Measurements from ENCODE around the gene LTA.

LTA gene, protein sequence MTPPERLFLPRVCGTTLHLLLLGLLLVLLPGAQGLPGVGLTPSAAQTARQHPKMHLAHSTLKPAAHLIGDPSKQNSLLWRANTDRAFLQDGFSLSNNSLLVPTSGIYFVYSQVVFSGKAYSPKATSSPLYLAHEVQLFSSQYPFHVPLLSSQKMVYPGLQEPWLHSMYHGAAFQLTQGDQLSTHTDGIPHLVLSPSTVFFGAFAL

DNA sequence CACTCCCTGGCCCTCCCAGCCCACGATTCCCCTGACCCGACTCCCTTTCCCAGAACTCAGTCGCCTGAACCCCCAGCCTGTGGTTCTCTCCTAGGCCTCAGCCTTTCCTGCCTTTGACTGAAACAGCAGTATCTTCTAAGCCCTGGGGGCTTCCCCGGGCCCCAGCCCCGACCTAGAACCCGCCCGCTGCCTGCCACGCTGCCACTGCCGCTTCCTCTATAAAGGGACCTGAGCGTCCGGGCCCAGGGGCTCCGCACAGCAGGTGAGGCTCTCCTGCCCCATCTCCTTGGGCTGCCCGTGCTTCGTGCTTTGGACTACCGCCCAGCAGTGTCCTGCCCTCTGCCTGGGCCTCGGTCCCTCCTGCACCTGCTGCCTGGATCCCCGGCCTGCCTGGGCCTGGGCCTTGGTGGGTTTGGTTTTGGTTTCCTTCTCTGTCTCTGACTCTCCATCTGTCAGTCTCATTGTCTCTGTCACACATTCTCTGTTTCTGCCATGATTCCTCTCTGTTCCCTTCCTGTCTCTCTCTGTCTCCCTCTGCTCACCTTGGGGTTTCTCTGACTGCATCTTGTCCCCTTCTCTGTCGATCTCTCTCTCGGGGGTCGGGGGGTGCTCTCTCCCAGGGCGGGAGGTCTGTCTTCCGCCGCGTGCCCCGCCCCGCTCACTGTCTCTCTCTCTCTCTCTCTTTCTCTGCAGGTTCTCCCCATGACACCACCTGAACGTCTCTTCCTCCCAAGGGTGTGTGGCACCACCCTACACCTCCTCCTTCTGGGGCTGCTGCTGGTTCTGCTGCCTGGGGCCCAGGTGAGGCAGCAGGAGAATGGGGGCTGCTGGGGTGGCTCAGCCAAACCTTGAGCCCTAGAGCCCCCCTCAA is at the start of gene LTA:
Gene LTA (plus strand): TSS at position 249 of the 871 bp plus-strand sequence. CDS start 454 bp downstream, at position 703.
- no peak for FAIRE-seq
- DNase-seq (ENCODE audit: low spot score) = no peak

DNA sequence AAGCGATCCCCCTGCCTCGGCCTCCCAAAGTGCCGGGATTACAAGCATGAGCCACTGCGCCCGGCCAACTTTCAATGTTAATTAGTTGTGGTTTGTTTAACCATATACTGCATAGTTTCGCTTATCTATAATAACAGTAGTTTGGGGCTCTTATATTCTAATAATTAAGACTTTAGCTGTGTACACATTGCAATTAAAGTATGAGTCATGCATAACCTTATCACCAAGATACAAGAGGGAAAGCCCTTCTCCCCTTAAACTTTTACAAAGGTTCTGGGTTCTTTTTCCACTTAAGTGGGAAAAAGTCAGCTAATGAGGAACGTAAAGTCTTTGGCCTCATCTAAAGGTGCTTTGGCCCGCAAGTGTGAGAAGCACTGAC is 46.5 kb upstream of the LTA start:
- DNase-seq (ENCODE audit: low spot score) = no peak
- FAIRE-seq = no peak

DNA sequence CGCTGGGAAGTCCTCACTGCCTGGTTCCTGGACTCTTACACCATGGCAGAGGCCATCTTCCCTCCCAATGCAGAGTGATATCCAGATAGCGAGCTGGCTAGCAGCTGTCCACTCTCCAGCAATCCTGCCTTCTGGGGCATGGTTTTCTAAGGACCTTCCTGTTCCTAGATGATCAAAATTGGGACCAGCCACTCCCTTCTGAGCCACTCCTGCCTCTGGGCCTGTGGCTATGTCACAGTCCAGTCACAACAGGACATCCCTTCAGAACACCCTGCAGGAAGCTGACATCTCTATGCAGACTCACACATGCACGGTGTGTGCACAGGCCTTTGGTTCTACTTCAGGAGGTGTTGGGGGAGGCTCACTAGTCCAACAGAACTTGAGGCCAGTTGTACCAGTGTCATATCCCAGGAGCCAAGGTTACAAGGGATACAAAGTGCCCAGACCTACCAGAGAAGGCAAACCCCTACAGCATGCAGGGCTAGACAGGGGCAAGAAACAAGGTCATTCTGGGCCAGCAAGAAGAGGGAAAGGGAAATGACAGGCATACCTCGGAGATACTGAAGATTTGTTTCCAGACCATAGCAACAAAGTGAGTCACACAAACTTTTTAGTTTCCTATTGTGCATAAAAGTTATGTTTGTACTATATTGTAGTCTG is 46.0 kb upstream of the LTA start:
- FAIRE-seq = no peak

DNA sequence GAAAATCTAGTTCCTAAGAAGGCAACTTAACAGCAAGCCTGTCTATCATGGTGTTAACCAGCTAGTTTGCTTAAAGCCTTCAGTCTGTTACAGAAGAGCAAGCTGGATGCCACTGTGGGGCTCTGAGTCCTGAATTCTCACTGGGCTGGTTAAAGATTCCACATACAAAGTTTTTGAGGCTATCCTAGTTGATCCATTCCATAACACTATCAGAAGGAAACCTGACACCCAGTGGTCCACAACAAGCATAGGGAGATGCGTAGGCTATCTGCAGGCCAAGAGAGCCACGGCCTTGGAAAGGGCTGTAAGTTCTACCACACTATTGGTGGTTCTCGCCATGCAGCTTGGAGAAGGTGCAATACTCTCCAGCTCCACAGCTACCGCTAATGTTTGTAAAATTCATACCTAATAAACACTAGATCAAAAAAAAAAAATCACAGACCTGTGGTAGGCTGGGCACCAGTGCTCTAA is 43.7 kb upstream of the LTA start:
- FAIRE-seq (no peak), DNase-seq (ENCODE audit: low spot score) (no peak)

More for the DNA sequence above, 46.0 kb upstream of the LTA start:
- no peak for DNase-seq (ENCODE audit: low spot score)

- FAIRE-seq = no peak
Observed at GRCh38 chr6:31528821-31529328, 43.2 kb upstream of the LTA start, which contains the start of gene MCCD1. Gene MCCD1 (plus strand): TSS chr6:31528962. CDS start chr6:31529015, 53 bp downstream.

GRCh38 chr6:31529329-31530150 is 42.5 kb upstream of the LTA start:
- FAIRE-seq (no peak), DNase-seq (ENCODE audit: low spot score) (no peak)

More at GRCh38 chr6:31528821-31529328, 43.2 kb upstream of the LTA start, which contains the start of gene MCCD1:
- no peak for DNase-seq (ENCODE audit: low spot score)

DNA sequence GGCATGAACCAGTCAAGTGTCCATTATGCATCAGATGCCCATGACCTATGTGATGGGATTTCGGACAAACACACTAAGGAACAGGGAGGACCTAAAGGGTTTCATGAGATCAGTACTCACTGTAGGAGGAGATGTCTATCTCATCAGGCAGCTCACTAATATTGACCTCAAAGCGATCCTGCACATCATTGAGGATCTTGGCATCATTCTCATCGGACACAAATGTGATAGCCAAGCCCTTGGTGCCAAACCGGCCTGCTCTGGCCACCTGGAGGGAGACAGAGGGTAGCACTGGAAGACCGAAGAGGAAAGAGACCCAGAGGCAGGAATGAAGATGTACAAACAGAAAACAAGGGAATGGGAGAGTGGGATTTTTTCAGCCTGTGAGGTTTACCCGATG is 41.4 kb upstream of the LTA start:
- DNase-seq (ENCODE audit: low spot score) (no peak), FAIRE-seq (no peak)

GRCh38 chr6:31531162-31531561 is 40.9 kb upstream of the LTA start:
- DNase-seq (ENCODE audit: low spot score) = no peak
- FAIRE-seq = no peak

DNA sequence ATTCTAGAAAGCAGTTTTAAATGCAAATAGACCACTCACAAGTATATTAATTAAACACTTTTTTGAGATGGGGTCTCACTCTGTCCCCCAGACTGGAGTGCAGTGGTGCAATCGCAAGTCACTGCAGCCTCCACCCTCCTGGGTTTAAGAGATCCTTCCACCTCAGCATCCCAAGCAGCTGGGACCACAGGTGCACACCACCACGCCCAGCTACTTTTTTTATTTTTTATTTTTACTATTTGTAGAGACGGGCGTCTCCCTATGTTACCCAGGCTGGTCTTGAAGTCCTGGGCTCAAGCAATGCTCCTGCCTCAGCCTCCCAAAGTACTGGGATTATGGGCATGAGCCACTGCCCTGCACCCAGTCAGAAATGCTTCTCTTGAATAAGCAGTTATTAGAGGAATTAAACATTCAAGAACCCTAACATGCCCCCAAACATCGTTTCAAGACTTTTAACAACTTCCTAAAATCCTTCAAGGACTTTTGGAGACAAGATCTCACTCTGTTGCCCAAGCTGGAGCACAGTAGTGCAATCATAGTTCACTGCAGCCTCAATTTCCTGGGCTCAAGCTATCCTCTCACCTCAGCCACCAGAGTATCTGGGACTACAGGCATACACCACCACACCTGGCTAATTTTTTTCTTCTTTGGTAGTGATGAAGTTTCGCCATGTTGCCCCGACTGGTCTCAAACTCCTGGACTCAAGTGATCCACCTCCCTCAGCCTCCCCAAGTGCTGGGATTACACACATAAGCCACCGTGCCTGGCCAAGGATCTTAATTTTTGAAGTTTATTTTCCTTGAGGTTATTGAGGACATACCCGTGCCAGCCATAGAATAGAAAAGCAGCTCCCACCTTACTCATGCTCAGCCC is 40.1 kb upstream of the LTA start:
- DNase-seq (ENCODE audit: low spot score) = no peak
- FAIRE-seq = no peak

GRCh38 chr6:31532644-31533454 is 39.2 kb upstream of the LTA start:
- FAIRE-seq (no peak), DNase-seq (ENCODE audit: low spot score) (no peak)

DNA sequence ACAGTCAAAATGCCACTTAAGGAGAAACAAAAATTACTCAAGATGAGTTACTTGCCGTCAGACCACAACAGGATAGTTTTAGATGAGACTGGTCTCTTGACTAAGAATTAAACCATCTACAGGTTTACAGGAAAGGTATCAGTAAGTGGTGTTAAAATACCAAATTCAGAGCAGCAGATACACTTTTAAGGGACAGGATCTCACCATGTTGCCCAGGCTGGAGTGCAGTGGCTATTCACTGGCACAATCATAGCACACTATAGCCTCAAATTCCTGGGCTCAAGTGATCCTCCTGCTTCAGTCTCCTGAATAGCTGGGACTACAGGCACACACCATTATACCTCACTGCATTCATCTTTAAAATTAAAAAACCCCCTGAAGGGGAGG is 38.6 kb upstream of the LTA start:
- FAIRE-seq = no peak
- DNase-seq (ENCODE audit: low spot score) = no peak

- FAIRE-seq (no peak), DNase-seq (ENCODE audit: low spot score) (no peak)
Observed at GRCh38 chr6:31534011-31534410, 38.1 kb upstream of the LTA start.

- DNase-seq (ENCODE audit: low spot score) (no peak), FAIRE-seq (no peak)
Observed at GRCh38 chr6:31534521-31535040, 37.5 kb upstream of the LTA start.

- DNase-seq (ENCODE audit: low spot score) (no peak), FAIRE-seq (no peak)
Observed at GRCh38 chr6:31535538-31536324, 36.4 kb upstream of the LTA start.

DNA sequence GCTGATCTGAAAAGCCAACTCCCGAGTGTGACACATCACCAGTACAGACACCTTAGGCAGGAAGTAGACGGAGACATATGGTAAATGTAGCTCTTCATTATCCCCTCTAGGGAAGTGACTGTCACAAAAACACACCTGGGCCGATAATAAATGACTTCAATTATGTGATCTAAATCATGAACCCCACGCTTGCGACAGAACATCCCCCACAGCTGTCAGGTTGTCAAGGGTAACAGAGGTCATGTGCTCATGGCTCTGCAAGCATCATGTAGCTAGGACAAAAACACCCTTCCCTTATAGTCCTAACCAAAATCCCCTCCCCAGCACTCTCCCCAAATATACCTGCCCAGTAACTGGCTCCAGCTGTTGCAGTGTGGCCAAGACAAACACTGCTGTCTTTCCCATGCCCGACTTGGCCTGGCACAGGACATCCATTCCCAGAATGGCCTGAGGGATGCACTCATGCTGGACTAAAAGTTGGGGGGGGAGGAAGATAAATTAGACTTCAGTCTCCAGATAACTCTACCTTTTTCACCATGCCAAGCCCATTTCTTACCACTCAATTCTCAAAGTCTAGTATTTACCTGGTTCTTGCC is 33.2 kb upstream of the LTA start:
- FAIRE-seq = no peak

DNA sequence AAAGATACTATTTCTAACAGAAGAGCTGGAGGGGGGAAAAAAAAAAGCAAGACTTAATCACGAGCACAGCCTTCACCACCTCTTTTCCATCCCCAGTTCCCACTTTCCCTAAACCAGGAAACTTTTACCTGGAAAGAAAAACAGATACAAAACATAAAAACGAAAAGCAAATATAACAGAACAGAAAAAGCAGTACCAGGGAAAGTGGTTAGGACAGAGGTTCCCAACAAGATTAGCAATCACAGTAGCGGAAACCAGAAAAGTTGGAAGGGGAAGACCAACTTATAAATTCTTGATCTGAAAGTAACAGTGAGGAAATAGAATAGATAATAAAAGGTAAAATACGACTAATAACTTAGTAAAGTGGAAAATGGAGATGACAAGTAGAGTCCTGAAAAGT is 31.4 kb upstream of the LTA start:
- no peak for DNase-seq (ENCODE audit: low spot score)
- no peak for FAIRE-seq

More for the DNA sequence above, 33.2 kb upstream of the LTA start:
- DNase-seq (ENCODE audit: low spot score) = no peak

- no peak for DNase-seq (ENCODE audit: low spot score)
- no peak for FAIRE-seq
Observed at GRCh38 chr6:31541059-31541657, 30.9 kb upstream of the LTA start.
